Activated CD8-positive, alpha-beta T cell treated with anti-CD3 and anti-CD28 coated beads, Interleukin-2, amount 10 ng/mL, durations not matched to agents 7 days and 5 days (primary cell): Measurements from ENCODE around the gene IRAK2. TPM values are rescaled to one million over a fixed set of nuclear protein-coding genes. Genes with fewer than 3 reads are reported as not detected.
"Not testable (repeated sequence)": the region's sequence is repeated elsewhere in the genome, so short reads cannot be mapped to it uniquely, and the experiment has no call there.

Experiments used
- ATAC-seq: fragments of 150-1000 bp; cut with Tn5 transposase; one replicate; pipeline ENCODE4 v1.10.0; 2021; ENCODE audit warnings: moderate library complexity
- CTCF ChIA-PET: fragments of 350-600 bp; sonication (Branson Sonifier 250); formaldehyde crosslinking; loops from one replicate; lab custom pipeline; 2021; ENCODE audit warnings: antibody characterized with exemption; lab: Charles Lee
- POLR2A ChIA-PET: fragments of 350-600 bp; sonication (Branson Sonifier 250); formaldehyde crosslinking; loops from one replicate; lab custom pipeline; 2021; ENCODE audit warnings: antibody characterized with exemption; lab: Charles Lee
- DNase-seq: peaks from one replicate; pipeline ENCODE4 v3.0.0-alpha.2; 2020
- H3K27ac Mint-ChIP-seq: one replicate; pipeline ENCODE4 v1.8.0; 2021; ENCODE audit warnings: mild to moderate bottlenecking, mixed read lengths
- H3K27me3 Mint-ChIP-seq: one replicate; pipeline ENCODE4 v1.8.0; 2021; ENCODE audit warnings: low read depth, mixed read lengths
- H3K36me3 Mint-ChIP-seq: one replicate; pipeline ENCODE4 v1.8.0; 2021; ENCODE audit warnings: low read depth, mixed read lengths
- H3K4me1 Mint-ChIP-seq: one replicate; pipeline ENCODE4 v1.8.0; 2021; ENCODE audit warnings: low read depth, mixed read lengths
- H3K4me3 Mint-ChIP-seq: one replicate; pipeline ENCODE4 v1.8.0; 2021; ENCODE audit warnings: mild to moderate bottlenecking, mixed read lengths
- H3K9me3 Mint-ChIP-seq: one replicate; pipeline ENCODE4 v1.8.0; 2022; ENCODE audit warnings: mixed read lengths; ENCODE audit not compliant: insufficient read depth
- total RNA-seq, 2 experiments: library from RNA; stranded (reverse); gene quantifications; one replicate each; pipeline ENCODE4 v1.2.3, GENCODE V29; 2021

The IRAK2 gene
- total RNA-seq, 2 experiments from 2014 or later: 1.3 to 1.4 TPM

- ChIA-PET POLR2A (interaction anchor here (0.7 to 1.9 kb wide), 14 partner anchors 10 to 143 kb away, joined by 3 to 7 read pairs (median 4); partner anchors contain the start of genes BRK1 and TATDN2), CTCF (interaction anchor here (0.9 to 1.5 kb wide), 4 partner anchors 20 to 179 kb away, joined by 3 to 5 read pairs (median 3); partner anchors contain the start of gene SEC13)
- Mint-ChIP-seq H3K9me3 (no peaks in the 10 kb centered on the region), H3K36me3 (peaks cover 23% of the 10 kb centered on the region), H3K4me3 (peak overlapping the region; percentile 87), H3K4me1 (peaks cover 34% of the 10 kb centered on the region), H3K27ac (peak overlapping the region; percentile 96), H3K27me3 (no peaks in the 10 kb centered on the region)
- ATAC-seq (no peak), DNase-seq (no peak)
Observed at GRCh38 chr3:10140996-10141546, 23.6 kb upstream of the IRAK2 start.

- Mint-ChIP-seq H3K36me3 (peaks cover 29% of the 10 kb centered on the region), H3K4me1 (peaks cover 41% of the 10 kb centered on the region), H3K27me3 (no peaks in the 10 kb centered on the region), H3K4me3 (peak overlapping the region; percentile 87), H3K27ac (peak overlapping the region; percentile 96), H3K9me3 (no peaks in the 10 kb centered on the region)
- ChIA-PET POLR2A (interaction anchor here (1.1 to 1.9 kb wide), 2 partner anchors 27 to 56 kb away, joined by 3 to 6 read pairs; partner anchors contain the start of gene BRK1), CTCF (interaction anchor here (0.6 to 1.5 kb wide), 3 partner anchors 44 to 997 kb away, joined by 3 to 5 read pairs (median 3); no protein-coding TSS in a partner anchor)
- ATAC-seq: no peak
- peak; percentile 31 for DNase-seq
Observed at GRCh38 chr3:10142707-10143560, 21.8 kb upstream of the IRAK2 start.

DNA sequence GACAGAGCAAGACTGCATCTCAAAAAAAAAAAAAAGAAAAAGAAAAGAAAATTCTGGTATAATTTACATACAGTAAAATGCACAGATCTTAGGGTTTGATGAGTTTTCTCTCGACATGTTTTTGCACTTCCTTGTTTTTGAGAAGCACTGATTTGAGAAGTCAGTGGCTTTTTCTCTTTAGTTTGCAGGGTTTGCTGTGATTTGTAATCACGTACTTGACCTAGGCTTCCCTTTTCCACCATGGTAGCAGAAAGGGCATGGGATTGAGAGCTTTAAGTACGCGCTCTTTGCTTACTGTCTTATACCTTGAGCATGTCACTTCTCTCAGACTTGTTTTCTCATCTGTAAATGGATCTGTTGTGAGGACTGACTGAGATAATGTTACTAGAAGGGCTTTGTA lies 19.0 kb upstream of the IRAK2 start:
- Mint-ChIP-seq H3K27me3 (no peaks in the 10 kb centered on the region), H3K36me3 (peaks cover 49% of the 10 kb centered on the region)
- POLR2A ChIA-PET: no interaction called here

DNA sequence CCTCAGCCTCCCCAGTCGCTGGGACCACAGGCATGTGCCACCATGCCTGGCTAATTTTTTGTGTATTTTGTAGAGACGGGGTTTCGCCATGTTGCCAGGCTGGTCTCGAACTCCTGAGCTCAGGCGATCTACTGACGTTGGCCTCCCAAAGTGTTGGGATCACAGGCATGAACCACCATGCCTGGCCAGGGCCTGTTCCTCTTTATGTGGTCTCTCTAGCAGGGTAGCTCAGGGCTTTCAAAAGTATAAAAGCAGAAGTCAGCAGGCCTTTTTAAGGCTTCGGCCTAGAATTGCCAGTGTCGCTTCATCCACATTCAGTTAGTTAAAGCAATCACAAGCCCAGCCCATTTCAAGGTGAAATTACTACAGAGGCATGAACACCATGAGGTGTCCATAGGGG lies 15.5 kb upstream of the IRAK2 start:
- Mint-ChIP-seq H3K36me3 (peaks cover 57% of the 10 kb centered on the region), H3K4me3 (no peak overlapping the region), H3K4me1 (peaks cover 21% of the 10 kb centered on the region), H3K9me3 (no peaks in the 10 kb centered on the region), H3K27ac (no peak overlapping the region), H3K27me3 (no peaks in the 10 kb centered on the region)
- ATAC-seq: no peak
- ChIA-PET POLR2A (interaction anchor here (1.0 kb wide), 1 partner anchor 99 kb away, joined by 3 read pairs; no protein-coding TSS in a partner anchor), CTCF (interaction anchor here (1.1 kb wide), 1 partner anchor 20 kb away, joined by 3 read pairs; no protein-coding TSS in a partner anchor)
- no peak for DNase-seq

More for the DNA sequence above, 19.0 kb upstream of the IRAK2 start:
- CTCF ChIA-PET: interaction anchor here (1.1 kb wide), 1 partner anchor 118 kb away, joined by 3 read pairs; no protein-coding TSS in a partner anchor
- Mint-ChIP-seq H3K9me3 (no peaks in the 10 kb centered on the region), H3K27ac (peak overlapping the region; percentile 35), H3K4me3 (peak overlapping the region; percentile 48), H3K4me1 (peaks cover 42% of the 10 kb centered on the region)
- no peak for DNase-seq
- ATAC-seq: no peak

DNA sequence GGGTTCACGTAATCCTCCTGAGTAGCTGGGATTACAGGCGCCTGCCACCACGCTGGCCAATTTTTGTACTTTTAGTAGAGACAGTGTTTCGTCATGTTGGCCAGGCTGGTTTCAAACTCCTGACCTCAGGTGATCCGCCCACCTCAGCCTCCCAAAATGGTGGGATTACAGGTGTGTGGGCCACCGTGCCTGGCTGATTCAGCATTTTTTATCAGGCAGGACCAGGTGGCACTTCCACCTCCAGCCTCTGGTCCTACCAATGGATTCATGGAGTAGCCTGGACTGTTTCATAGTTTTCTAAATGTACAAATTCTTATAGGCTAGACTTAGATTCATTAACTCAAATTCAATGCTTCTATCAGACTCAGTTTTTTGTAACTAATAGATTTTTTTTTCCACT lies 13.7 kb upstream of the IRAK2 start:
- ATAC-seq: no peak
- Mint-ChIP-seq H3K4me1 (peaks cover 10% of the 10 kb centered on the region), H3K27me3 (no peaks in the 10 kb centered on the region), H3K4me3 (no peak overlapping the region), H3K27ac (no peak overlapping the region), H3K36me3 (peaks cover 58% of the 10 kb centered on the region), H3K9me3 (no peaks in the 10 kb centered on the region)
- ChIA-PET CTCF (interaction anchor here (0.7 to 1.7 kb wide), 2 partner anchors 9 to 69 kb away, joined by 3 to 5 read pairs; no protein-coding TSS in a partner anchor), POLR2A (interaction anchor here (1.4 kb wide), 1 partner anchor 9 kb away, joined by 4 read pairs; the partner anchor contains the start of gene VHL)
- DNase-seq: no peak

GRCh38 chr3:10154335-10155122 lies 10.2 kb upstream of the IRAK2 start:
- no peaks in the 10 kb centered on the region for H3K27me3 Mint-ChIP-seq
- CTCF ChIA-PET: no interaction called here
- H3K27ac Mint-ChIP-seq: no peak overlapping the region
- DNase-seq (no peak), ATAC-seq (no peak)
- H3K36me3 Mint-ChIP-seq: peaks cover 44% of the 10 kb centered on the region
- H3K4me1 Mint-ChIP-seq: no peaks in the 10 kb centered on the region
- POLR2A ChIA-PET: interaction anchor here (0.8 kb wide), 1 partner anchor 45 kb away, joined by 3 read pairs; no protein-coding TSS in a partner anchor
- no peak overlapping the region for H3K4me3 Mint-ChIP-seq
- no peaks in the 10 kb centered on the region for H3K9me3 Mint-ChIP-seq

DNA sequence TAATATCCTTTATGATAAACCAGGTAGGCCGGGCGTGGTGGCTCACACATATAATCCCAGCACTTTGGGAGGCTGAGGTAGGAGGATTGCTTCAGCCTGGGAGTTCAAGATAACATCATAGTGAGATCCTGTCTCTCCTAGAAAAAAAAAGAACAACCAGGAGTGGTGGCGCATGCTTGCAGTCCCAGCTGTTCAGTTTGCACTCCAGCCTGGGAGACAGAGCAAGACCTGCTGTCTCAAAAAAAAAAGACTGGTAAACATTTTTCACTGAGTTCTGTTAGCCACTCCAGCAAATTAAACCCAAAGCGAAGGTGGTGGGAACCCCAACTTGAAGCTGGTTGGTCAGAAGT lies 9.6 kb upstream of the IRAK2 start:
- H3K27me3 Mint-ChIP-seq: no peaks in the 10 kb centered on the region
- no peak overlapping the region for H3K27ac Mint-ChIP-seq
- ATAC-seq (no peak), DNase-seq (no peak)
- no peak overlapping the region for H3K4me3 Mint-ChIP-seq
- ChIA-PET CTCF (no interaction called here), POLR2A (interaction anchor here (0.8 kb wide), 1 partner anchor 44 kb away, joined by 3 read pairs; no protein-coding TSS in a partner anchor)
- H3K4me1 Mint-ChIP-seq: no peaks in the 10 kb centered on the region
- no peaks in the 10 kb centered on the region for H3K9me3 Mint-ChIP-seq
- H3K36me3 Mint-ChIP-seq: peaks cover 39% of the 10 kb centered on the region

DNA sequence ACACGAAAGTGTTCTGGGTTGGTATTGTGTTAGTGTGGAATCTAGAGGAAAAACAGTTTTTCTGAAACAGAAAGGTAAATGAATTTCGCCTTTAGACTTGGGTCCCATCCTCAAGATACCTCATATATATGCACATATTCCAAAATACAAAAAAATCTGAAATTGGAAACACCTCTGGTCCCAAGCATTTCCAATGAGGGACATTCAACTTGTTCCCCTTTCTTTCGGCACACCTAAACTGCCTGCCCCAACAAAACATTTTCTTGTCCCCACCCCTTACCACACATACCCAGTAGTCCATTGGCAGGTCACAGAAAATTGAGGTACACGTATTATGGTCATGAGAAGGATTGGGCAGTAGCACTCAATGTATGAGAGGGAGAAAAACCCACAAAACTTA lies 9.1 kb upstream of the IRAK2 start:
- Mint-ChIP-seq H3K27ac (no peak overlapping the region), H3K4me1 (no peaks in the 10 kb centered on the region), H3K36me3 (peaks cover 33% of the 10 kb centered on the region), H3K4me3 (no peak overlapping the region), H3K9me3 (no peaks in the 10 kb centered on the region), H3K27me3 (no peaks in the 10 kb centered on the region)
- no peak for DNase-seq
- ChIA-PET POLR2A (interaction anchor here (0.8 kb wide), 1 partner anchor 44 kb away, joined by 3 read pairs; no protein-coding TSS in a partner anchor), CTCF (no interaction called here)
- ATAC-seq: no peak

DNA sequence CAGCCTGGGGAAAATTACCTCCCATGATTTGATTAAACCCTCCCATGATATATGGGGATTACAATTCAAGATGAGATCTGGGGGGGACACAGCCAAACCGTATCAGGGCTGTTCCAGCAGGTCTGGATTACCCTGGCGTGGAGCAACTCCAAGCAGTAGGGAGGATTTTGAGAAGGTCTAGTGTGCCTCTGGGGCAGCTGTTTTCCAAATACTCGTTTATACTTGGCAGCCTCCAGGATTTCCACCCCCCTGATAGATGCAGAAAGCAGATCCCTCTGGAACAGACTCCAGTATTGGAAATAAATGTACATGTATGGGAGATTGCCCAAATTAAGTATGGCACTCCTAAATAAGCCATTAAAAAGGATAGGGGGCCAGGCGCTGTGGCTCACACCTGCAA lies 7.7 kb upstream of the IRAK2 start:
- ChIA-PET POLR2A (no interaction called here), CTCF (no interaction called here)
- ATAC-seq: no peak
- no peak for DNase-seq
- H3K4me1 Mint-ChIP-seq: peaks cover 3% of the 10 kb centered on the region
- no peak overlapping the region for H3K4me3 Mint-ChIP-seq
- no peak overlapping the region for H3K27ac Mint-ChIP-seq
- no peaks in the 10 kb centered on the region for H3K27me3 Mint-ChIP-seq
- H3K36me3 Mint-ChIP-seq: peaks cover 21% of the 10 kb centered on the region
- H3K9me3 Mint-ChIP-seq: no peaks in the 10 kb centered on the region

DNA sequence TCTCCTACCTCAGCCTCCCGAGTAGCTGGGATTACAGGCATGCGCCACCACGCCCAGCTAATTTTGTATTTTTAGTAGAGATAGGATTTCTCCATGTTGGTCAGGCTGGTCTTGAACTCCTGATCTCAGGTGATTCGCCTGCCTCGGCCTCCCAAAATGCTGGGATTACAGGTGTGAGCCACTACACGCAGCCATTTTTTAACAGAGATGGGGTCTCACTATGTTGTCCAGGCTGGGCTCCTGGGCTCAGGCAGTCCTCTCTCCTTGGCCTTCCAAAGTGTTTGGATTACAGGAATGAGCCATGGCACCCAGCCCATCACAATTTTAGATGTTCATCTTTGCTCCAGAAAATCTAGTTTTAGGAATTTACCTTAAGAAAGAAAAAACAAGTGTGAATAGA lies 6.2 kb upstream of the IRAK2 start:
- H3K27me3 Mint-ChIP-seq, H3K4me1 Mint-ChIP-seq, H3K27ac Mint-ChIP-seq, CTCF ChIA-PET, H3K4me3 Mint-ChIP-seq, DNase-seq, ATAC-seq, POLR2A ChIA-PET, H3K9me3 Mint-ChIP-seq: not testable (repeated sequence)
- peaks cover 11% of the 10 kb centered on the region for H3K36me3 Mint-ChIP-seq

GRCh38 chr3:10160346-10160745 lies 4.4 kb upstream of the IRAK2 start:
- Mint-ChIP-seq H3K36me3 (peaks cover 4% of the 10 kb centered on the region), H3K4me3 (no peak overlapping the region), H3K27ac (no peak overlapping the region), H3K4me1 (peaks cover 5% of the 10 kb centered on the region), H3K27me3 (no peaks in the 10 kb centered on the region), H3K9me3 (no peaks in the 10 kb centered on the region)
- ChIA-PET CTCF (interaction anchor here (0.8 to 1.7 kb wide), 3 partner anchors 9 to 126 kb away, joined by 3 to 5 read pairs (median 4); no protein-coding TSS in a partner anchor), POLR2A (interaction anchor here (1.1 kb wide), 1 partner anchor 109 kb away, joined by 4 read pairs; no protein-coding TSS in a partner anchor)
- ATAC-seq: no peak
- DNase-seq: no peak
